ENCODE results near the gene FAM43A.
A peak's percentile ranks its signal among the peaks of the same experiment; 100 is the strongest.

FAM43A gene

GRCh38 chr3:194705227-194705626 lies 19.5 kb downstream of the FAM43A start:
- TF ChIP-seq CTCF (conservative IDR thresholded peaks at IDR 0.05; ENCODE audit: low read depth, low read length), result no peak
- DNase-seq (ENCODE audit: low read depth), result no peak

GRCh38 chr3:194705761-194706160 lies 20.1 kb downstream of the FAM43A start:
- no peak overlapping the region for H3K4me3 ChIP-seq (ENCODE audit: low read length)
- no peak for TF ChIP-seq CTCF (conservative IDR thresholded peaks at IDR 0.05; ENCODE audit: low read depth, low read length)
- DNase-seq (ENCODE audit: low read depth), result no peak

More at GRCh38 chr3:194705227-194705626, 19.5 kb downstream of the FAM43A start:
- no peak overlapping the region for H3K4me3 ChIP-seq (ENCODE audit: low read length)

GRCh38 chr3:194707147-194707540 lies 21.5 kb downstream of the FAM43A start:
- DNase-seq (ENCODE audit: low read depth), result peak; percentile 68
- H3K4me3 ChIP-seq (ENCODE audit: low read length), result no peak overlapping the region
- no peak for TF ChIP-seq CTCF (conservative IDR thresholded peaks at IDR 0.05; ENCODE audit: low read depth, low read length)

GRCh38 chr3:194711286-194711685 lies 25.6 kb downstream of the FAM43A start:
- no peak for TF ChIP-seq CTCF (conservative IDR thresholded peaks at IDR 0.05; ENCODE audit: low read depth, low read length)
- DNase-seq (ENCODE audit: low read depth), result no peak
- H3K4me3 ChIP-seq (ENCODE audit: low read length), result no peak overlapping the region

GRCh38 chr3:194711913-194712312 lies 26.2 kb downstream of the FAM43A start:
- DNase-seq (ENCODE audit: low read depth), result peak; percentile 97
- H3K4me3 ChIP-seq (ENCODE audit: low read length), result no peak overlapping the region
- peak; percentile 17 for TF ChIP-seq CTCF (conservative IDR thresholded peaks at IDR 0.05; ENCODE audit: low read depth, low read length)

- H3K4me3 ChIP-seq (ENCODE audit: low read length), result no peak overlapping the region
- DNase-seq (ENCODE audit: low read depth), result no peak
- no peak for TF ChIP-seq CTCF (conservative IDR thresholded peaks at IDR 0.05; ENCODE audit: low read depth, low read length)
These were observed 27.8 kb downstream of the FAM43A start for GRCh38 chr3:194713299-194714136.

- TF ChIP-seq CTCF (conservative IDR thresholded peaks at IDR 0.05; ENCODE audit: low read depth, low read length), result no peak
- no peak overlapping the region for H3K4me3 ChIP-seq (ENCODE audit: low read length)
- no peak for DNase-seq (ENCODE audit: low read depth)
These were observed 28.4 kb downstream of the FAM43A start for GRCh38 chr3:194714137-194714455.
